ENCODE measurements around the gene USP48. TPM values are rescaled to one million over a fixed set of nuclear protein-coding genes. Genes with fewer than 3 reads are reported as not detected.

Gene USP48
- total RNA-seq, 1 experiment from 2014 or later = 84.8 TPM

GRCh38 chr1:21630571-21631343 is 152.2 kb downstream of the USP48 start:
- Histone ChIP-seq H3K4me2 (ENCODE audit: insufficient read depth, insufficient read length, low read length) (no peak overlapping the region), H2AFZ (ENCODE audit: low read length) (no peak overlapping the region)
- DNase-seq = no peak

More at GRCh38 chr1:21630571-21631343, 152.2 kb downstream of the USP48 start:
- no peak overlapping the region for H2BK120ac ChIP-seq (ENCODE audit: low read depth, low read length, poor library complexity, severe bottlenecking)
- peak overlapping the region in 2 of 3 experiments; percentile 28 to 53; a peak in 6 of 7 replicates for H3K27ac Mint-ChIP-seq
- no peaks in the 10 kb centered on the region; a peak in 2 of 5 replicates for H3K9me3 Mint-ChIP-seq
- no peak overlapping the region for H2BK12ac ChIP-seq (ENCODE audit: insufficient read length, low read depth, low read length)
- H2AK5ac ChIP-seq (ENCODE audit: insufficient read length, low read length) = no peak overlapping the region
- H3T11ph ChIP-seq (ENCODE audit: low read length) = no peak overlapping the region
- H3K36me3 Mint-ChIP-seq (ENCODE audit: insufficient read depth in 1 of 3, low read depth in 3 of 3) = no peaks in the 10 kb centered on the region
- peaks cover 39 to 57% of the 10 kb centered on the region in 2 experiments for H3K4me1 Mint-ChIP-seq
- no peak overlapping the region for H2BK5ac ChIP-seq (ENCODE audit: insufficient read length, low read length)
- H2BK15ac ChIP-seq (ENCODE audit: low read depth, low read length) = no peak overlapping the region
- peak overlapping the region in 1 of 2 experiments; percentile 22; a peak in 1 of 5 replicates for H3K4me3 Mint-ChIP-seq
- WGBS (ENCODE audit: extremely low coverage, insufficient read length, low lambda C conversion rate) = no CpG with 5 or more reads among the region's 13 CpGs
- H3K56ac ChIP-seq (ENCODE audit: insufficient read length, low read depth, low read length) = no peak overlapping the region
- H4K5ac ChIP-seq (ENCODE audit: insufficient read length, low read depth, low read length) = no peak overlapping the region
- H3K27ac ChIP-seq (ENCODE audit: insufficient read length, low read depth, low read length) = no peak overlapping the region
- no peaks in the 10 kb centered on the region for H3K79me2 ChIP-seq (ENCODE audit: insufficient read depth, low read length)
- H3K23ac ChIP-seq (ENCODE audit: insufficient read length, low read depth, low read length) = no peak overlapping the region
- H3K23me2 ChIP-seq (ENCODE audit: insufficient read length, low read depth, low read length, poor library complexity, severe bottlenecking) = no peaks in the 10 kb centered on the region
- no peak overlapping the region for H4K91ac ChIP-seq (ENCODE audit: insufficient read length, low read depth, low read length)
- H3K18ac ChIP-seq (ENCODE audit: insufficient read length, low read depth, low read length) = no peak overlapping the region
- no peak overlapping the region for H2BK20ac ChIP-seq (ENCODE audit: low read depth, low read length, poor library complexity, severe bottlenecking)
- no peak overlapping the region; the same call in 1 of the 2 replicates for H3K14ac ChIP-seq (ENCODE audit: insufficient read depth, low read length)
- no peak for TF ChIP-seq CTCF (conservative IDR thresholded peaks at IDR 0.05)
- H3K27me3 ChIP-seq (ENCODE audit: insufficient read depth, low read length) = no peaks in the 10 kb centered on the region
- H3K79me1 ChIP-seq (ENCODE audit: insufficient read depth, low read depth, low read length, poor library complexity, severe bottlenecking) = no peaks in the 10 kb centered on the region
- no peak overlapping the region for H4K8ac ChIP-seq (replicated peaks; ENCODE audit: insufficient read length, low read depth, low read length)
- H3K27me3 Mint-ChIP-seq (ENCODE audit: low read depth) = no peaks in the 10 kb centered on the region; the same call in 1 of the 2 replicates
- peaks cover 3% of the 10 kb centered on the region; the same call in 1 of the 2 replicates for H3K4me1 ChIP-seq (ENCODE audit: insufficient read depth, low read length)
- H4K20me1 ChIP-seq (ENCODE audit: control insufficient read depth, insufficient read depth, insufficient read length) = no peaks in the 10 kb centered on the region
- H3K9ac ChIP-seq (ENCODE audit: extremely low read depth, insufficient read length, low read length) = no peak overlapping the region
- no peaks in the 10 kb centered on the region for H3K9me3 ChIP-seq (ENCODE audit: control insufficient read depth, low read depth, low read length)
- H3K4ac ChIP-seq (ENCODE audit: low read depth, low read length) = no peak overlapping the region
